SK-MEL-5 (cell line): ENCODE results near the gene LRMDA. TPM values are rescaled to one million over a fixed set of nuclear protein-coding genes. Genes with fewer than 3 reads are reported as not detected.

Experiments used
- DNase-seq: peaks from one replicate; pipeline ENCODE4 v3.0.0-alpha.2; 2016; ENCODE audit warnings: low read depth, low spot score
- in situ Hi-C: cut with HindIII; loops from 2 replicates; pipeline ENCODE4 v1.10.0; 2016; ENCODE audit warnings: low sequenced_read_pairs, high pct_unique_total_duplicates, low pct_unique_long_range_greater_than_20kb
- total RNA-seq: library from RNA; depleted of rRNA; stranded (reverse); fragments of >200 nt; shearing (Covaris generic); gene quantifications from 2 replicates; pipeline ENCODE4 v1.2.3, GENCODE V29; 2014

Gene LRMDA
- total RNA-seq, 1 experiment from 2014 or later, result 25.2 TPM

DNA sequence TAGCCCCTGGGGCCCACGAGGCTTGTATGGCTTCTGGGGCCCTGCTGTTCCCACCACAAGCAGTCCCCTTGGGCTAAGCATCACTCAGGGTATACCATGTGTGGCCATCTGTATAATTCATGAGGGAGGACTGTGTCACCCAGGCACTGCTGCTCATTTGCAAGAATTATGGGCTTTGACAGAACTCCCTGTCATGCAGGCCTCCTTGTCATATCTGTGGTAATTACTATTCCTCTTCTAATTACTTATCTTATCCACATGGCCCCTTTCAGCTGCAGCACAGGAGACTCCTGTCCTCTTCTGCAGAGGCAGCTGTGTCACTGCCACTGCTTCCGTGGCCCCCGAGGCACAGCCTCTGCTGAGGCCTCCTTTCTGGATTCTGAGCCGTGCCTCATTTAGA is 46.3 kb downstream of the LRMDA start:
- no peak for DNase-seq
- in situ Hi-C loops, result no loop called here

DNA sequence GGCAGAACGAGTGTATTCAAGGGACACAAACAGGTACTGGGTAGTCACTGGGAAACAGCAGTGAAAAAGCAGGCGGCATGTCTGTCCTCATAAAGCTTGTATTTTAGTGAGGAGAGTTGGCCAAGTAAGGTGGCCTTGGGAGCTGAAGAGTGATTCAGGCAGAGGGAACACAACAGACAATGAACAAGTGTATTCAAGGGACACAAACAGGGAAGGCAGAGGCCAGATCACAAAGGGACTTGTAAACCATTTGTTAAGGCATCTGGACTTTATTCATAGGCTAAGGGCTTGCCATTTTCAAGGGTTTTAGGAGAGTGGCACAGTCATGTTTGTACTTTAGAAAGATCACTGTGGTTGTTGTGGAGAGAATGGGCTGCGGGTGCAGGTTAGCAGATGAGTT is 49.0 kb downstream of the LRMDA start:
- DNase-seq, result no peak
- in situ Hi-C loops, result no loop called here

DNA sequence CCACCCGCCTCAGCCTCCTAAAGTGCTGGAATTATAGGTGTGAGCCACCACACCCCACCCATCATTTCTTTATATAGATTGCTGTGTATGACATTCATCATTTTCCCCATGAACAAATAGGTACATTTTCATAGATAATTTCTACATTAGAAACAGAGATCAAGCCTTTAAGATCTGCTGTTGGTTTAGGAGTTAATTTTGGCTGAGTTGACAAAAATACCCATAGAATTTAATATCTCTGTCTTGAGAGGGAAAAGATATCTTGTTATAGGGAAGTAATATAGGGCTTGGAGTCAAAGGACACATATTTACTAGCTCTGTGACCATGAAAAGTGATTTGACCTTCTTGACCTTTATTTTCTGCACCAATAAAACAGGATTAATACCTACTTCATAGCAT is 51.8 kb downstream of the LRMDA start:
- no peak for DNase-seq
- in situ Hi-C loops, result no loop called here

GRCh38 chr10:75484717-75485116 is 53.3 kb downstream of the LRMDA start:
- no peak for DNase-seq
- in situ Hi-C loops, result no loop called here

GRCh38 chr10:75486591-75486990 is 55.2 kb downstream of the LRMDA start:
- in situ Hi-C loops, result no loop called here
- no peak for DNase-seq

GRCh38 chr10:75487087-75487754 is 55.8 kb downstream of the LRMDA start:
- in situ Hi-C loops, result no loop called here
- no peak for DNase-seq

DNA sequence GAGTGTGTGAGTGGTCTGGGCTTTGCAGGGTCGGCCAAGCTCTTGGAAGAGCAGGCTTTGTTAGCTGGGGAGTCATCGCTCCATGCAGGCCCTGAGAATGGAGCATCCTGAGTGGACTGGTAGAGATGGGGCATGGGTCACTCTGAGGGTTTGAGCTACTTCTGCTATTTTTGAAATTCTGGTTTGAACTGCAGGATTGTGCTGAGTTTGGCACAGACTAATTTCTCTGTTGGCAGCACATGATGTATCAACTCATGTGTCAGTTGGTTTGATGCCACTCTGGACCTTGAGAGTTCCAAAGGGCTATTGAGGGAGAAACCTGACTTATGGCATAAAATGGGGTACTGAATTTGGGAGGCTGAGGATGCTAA is 56.3 kb downstream of the LRMDA start:
- DNase-seq, result no peak
- in situ Hi-C loops, result no loop called here

GRCh38 chr10:75492173-75492925 is 60.9 kb downstream of the LRMDA start:
- no peak for DNase-seq
- in situ Hi-C loops, result no loop called here

GRCh38 chr10:75493464-75493863 is 62.0 kb downstream of the LRMDA start:
- in situ Hi-C loops, result no loop called here
- DNase-seq, result no peak

GRCh38 chr10:75495434-75496190 is 64.2 kb downstream of the LRMDA start:
- in situ Hi-C loops, result no loop called here

DNA sequence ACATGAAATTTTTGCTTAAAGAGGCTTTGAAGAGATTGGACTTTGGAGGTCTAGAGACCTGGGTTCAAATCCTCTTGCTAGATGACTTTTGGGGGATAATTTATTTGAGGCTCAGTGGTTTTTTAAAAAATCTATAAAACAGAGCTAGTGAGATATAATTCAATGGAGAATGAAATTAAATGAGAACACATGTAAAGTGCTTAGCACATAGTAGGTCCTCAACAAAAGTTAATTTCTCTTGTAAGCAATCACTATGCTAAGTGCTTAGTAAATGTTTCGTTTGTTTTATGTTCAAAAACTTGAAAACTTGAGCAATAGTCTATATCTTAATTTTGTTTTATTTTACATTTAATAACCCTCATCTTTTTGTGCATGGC is 64.8 kb downstream of the LRMDA start:
- in situ Hi-C loops, result no loop called here
- no peak for DNase-seq

More at GRCh38 chr10:75495434-75496190, 64.2 kb downstream of the LRMDA start:
- DNase-seq, result no peak

GRCh38 chr10:75497997-75498883 is 66.8 kb downstream of the LRMDA start:
- DNase-seq, result no peak
- in situ Hi-C loops, result no loop called here

DNA sequence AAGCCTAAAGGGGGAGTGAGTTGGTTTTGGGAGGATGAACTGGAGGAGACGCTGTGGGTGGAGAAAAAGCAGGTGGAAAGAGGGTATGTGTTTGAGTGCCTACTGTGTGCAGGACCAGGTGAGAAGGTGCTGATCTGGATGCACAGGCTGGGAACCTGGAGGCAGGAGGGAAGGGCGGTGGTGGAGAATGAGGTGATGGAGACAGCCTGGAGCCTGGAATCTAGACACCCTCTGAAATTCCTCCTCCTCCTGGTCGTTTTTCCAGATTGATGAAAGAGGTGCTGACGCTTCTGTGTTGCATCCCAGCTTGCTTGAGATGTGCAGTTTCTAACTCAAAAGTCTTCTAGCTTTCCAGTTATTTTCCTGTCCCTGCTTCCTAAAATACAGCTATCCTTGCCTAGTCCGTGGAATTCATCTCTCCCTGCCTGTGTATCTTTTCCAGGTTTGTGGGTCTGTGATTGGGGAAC is 67.5 kb downstream of the LRMDA start:
- in situ Hi-C loops, result no loop called here
- DNase-seq, result no peak

GRCh38 chr10:75499556-75500160 is 68.2 kb downstream of the LRMDA start:
- in situ Hi-C loops, result no loop called here
- DNase-seq, result no peak

GRCh38 chr10:75502389-75502788 is 71.0 kb downstream of the LRMDA start:
- DNase-seq, result no peak
- in situ Hi-C loops, result no loop called here

GRCh38 chr10:75502838-75503237 is 71.4 kb downstream of the LRMDA start:
- in situ Hi-C loops, result no loop called here
- DNase-seq, result no peak

- in situ Hi-C loops, result no loop called here
- DNase-seq, result no peak
Observed at GRCh38 chr10:75505293-75505692, 73.9 kb downstream of the LRMDA start.
